K562 (cell line): ENCODE data around the gene ARHGEF12. TPM values are rescaled to one million over a fixed set of nuclear protein-coding genes. Genes with fewer than 3 reads are reported as not detected.

ENCODE experiments used
- CAMTA2 ChIP-seq: fragments of 250-450 bp; sonication (Bioruptor Pico); conservative IDR thresholded peaks from 2 replicates; pipeline ENCODE4 v1.5.1; 2022
- CBX1 ChIP-seq: sonication (generic); IDR thresholded peaks from 2 replicates; pipeline ENCODE4 v1.6.1; 2016; ENCODE audit warnings: antibody characterized with exemption, low read depth, mild to moderate bottlenecking
- GATA2 ChIP-seq: sonication (generic); formaldehyde crosslinking; IDR thresholded peaks from 2 replicates; pipeline ENCODE4 v1.4.0; 2020; ENCODE audit warnings: mild to moderate bottlenecking, missing genetic modification reagents
- HDGF ChIP-seq: fragments of 450-650 bp; IDR thresholded peaks from 2 replicates; pipeline ENCODE4 v1.6.1; 2016
- IRF1 ChIP-seq: sonication (generic); formaldehyde crosslinking; IDR thresholded peaks from 2 replicates; pipeline ENCODE4 v1.8.0; 2022; ENCODE audit warnings: missing genetic modification reagents, mild to moderate bottlenecking, borderline replicate concordance
- POLR3A ChIP-seq: IDR thresholded peaks from 2 replicates; pipeline ENCODE4 v1.6.1; 2011; ENCODE audit warnings: borderline replicate concordance, mild to moderate bottlenecking, moderate library complexity; ENCODE audit not compliant: insufficient read length, insufficient read depth; ENCODE audit errors: extremely low read depth
- RB1 ChIP-seq: fragments of 450-650 bp; IDR thresholded peaks from 2 replicates; pipeline ENCODE4 v1.6.1; 2017; ENCODE audit warnings: low read depth, mild to moderate bottlenecking
- REST ChIP-seq, 2 experiments: fragments of 450-650 bp; formaldehyde crosslinking in 1 of 2; IDR thresholded peaks; 2 replicates each; pipeline versions ENCODE4 v1.4.0 to v1.6.1; 2014 to 2020; ENCODE audit warnings: mild to moderate bottlenecking in 2 of 2, borderline replicate concordance in 1 of 2, low read depth in 1 of 2
- RFX1 ChIP-seq: fragments of 450-650 bp; IDR thresholded peaks from 2 replicates; pipeline ENCODE4 v1.6.1; 2016; ENCODE audit warnings: mild to moderate bottlenecking, moderate library complexity
- RFX5 ChIP-seq: IDR thresholded peaks from 2 replicates; pipeline ENCODE4 v1.6.1; 2011; ENCODE audit warnings: low read depth, mild to moderate bottlenecking, improper control_type of control experiment, low read length
- SPI1 ChIP-seq: IDR thresholded peaks from 2 replicates; pipeline ENCODE4 v1.6.1; 2011; ENCODE audit warnings: low read depth, low read length, control low read depth, borderline replicate concordance
- ZNF780A ChIP-seq: fragments of 250-450 bp; sonication (Bioruptor Pico); IDR thresholded peaks from 2 replicates; pipeline ENCODE4 v1.5.0; 2021; ENCODE audit warnings: mild to moderate bottlenecking
- polyA plus RNA-seq, 8 experiments: library from polyadenylated mRNA; depleted of rRNA in 4 of 8; stranded (reverse) in 5 of 8; unstranded in 3 of 8; fragments of >200 nt; fragmentation: Nextera tagmentation in 2 of 8; fragmentation: Illumina TruSeq in 1 of 8; extraction: Ambion mirVana in 2 of 8; extraction: Trizol in 1 of 8; gene quantifications; 2 replicates each; pipeline versions ENCODE4 v1.2.1 to v1.2.3, GENCODE V29; 2011 to 2014; ENCODE audit warnings: inconsistent platforms in 1 of 8, missing spikeins in 1 of 8
- total RNA-seq, 7 experiments: library from RNA; depleted of rRNA in 6 of 7; stranded (reverse); fragments of >200 nt in 6 of 7; fragmentation: Illumina TruSeq in 2 of 7; extraction: Trizol in 2 of 7; gene quantifications; 2 replicates each; pipeline versions ENCODE4 v1.2.1 to v1.2.3, GENCODE V29; 2011 to 2021; ENCODE audit warnings: low replicate concordance in 1 of 7

The ARHGEF12 gene
- total and polyA plus RNA-seq, 9 of the 15 experiments (the other 6 are each of a cell fraction or from before 2014, with no cell fraction given), result 3.5 to 51.7 (median 29.5) TPM

- no peak for TF ChIP-seq CBX1
- TF ChIP-seq RB1, result no peak
- TF ChIP-seq CAMTA2 (CRISPR knock-in tag), result no peak
- TF ChIP-seq RFX1, result no peak
- no peak for TF ChIP-seq RFX5
- TF ChIP-seq REST (IDR thresholded peaks at IDR 0.05; ENCODE audit: borderline replicate concordance), result no peak
- TF ChIP-seq REST (CRISPR knock-in tag; IDR thresholded peaks at IDR 0.05; ENCODE audit: low read depth), result no peak
- TF ChIP-seq IRF1, result no peak
- no peak for TF ChIP-seq HDGF
- TF ChIP-seq POLR3A, result no peak
- TF ChIP-seq GATA2, result no peak
- no peak for TF ChIP-seq ZNF780A (CRISPR knock-in tag)
- TF ChIP-seq SPI1, result no peak
Observed at GRCh38 chr11:120499859-120500258, 163.6 kb downstream of the ARHGEF12 start (continued).
